ENCODE results near the gene TP53AIP1.
"Not testable (repeated sequence)": the region's sequence is repeated elsewhere in the genome, so short reads cannot be mapped to it uniquely, and the experiment has no call there.

Gene TP53AIP1

DNA sequence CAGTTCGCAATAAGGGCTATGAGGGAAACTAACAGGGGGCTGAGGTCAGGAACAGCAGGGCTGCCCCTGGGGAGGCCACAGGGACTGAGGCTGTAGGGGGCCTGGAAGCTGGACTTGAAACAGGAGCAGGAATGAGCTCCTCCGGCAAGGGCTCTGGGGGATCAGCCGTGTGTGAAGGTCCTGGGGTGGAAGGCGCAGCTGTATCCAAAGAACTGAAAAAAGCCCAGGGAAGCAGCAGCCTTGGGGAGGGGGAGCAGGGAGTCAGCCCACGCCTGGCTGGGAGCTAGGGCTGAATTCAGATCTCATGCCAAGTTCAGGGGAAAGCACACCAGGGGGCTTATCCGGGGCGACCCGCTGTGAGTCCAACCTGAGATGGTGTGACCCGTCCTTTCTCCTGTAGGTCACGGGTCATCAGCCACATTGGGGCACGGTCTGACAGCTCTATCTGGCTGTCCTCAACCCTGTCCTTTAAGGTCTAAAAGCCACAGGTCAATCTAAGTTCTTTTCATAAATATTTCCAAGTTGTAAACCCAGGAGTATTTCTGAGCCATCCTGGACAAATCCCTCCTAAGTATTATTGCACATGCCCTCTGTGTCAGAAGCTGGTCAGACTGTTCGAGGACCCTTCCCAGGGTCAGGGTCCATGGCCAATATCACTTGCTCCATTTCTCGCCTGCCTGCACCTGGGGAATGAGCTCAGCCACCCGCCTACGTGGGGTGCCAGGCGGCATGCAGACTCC is 18.0 kb downstream of the TP53AIP1 start:
- DNase-seq: no peak

DNA sequence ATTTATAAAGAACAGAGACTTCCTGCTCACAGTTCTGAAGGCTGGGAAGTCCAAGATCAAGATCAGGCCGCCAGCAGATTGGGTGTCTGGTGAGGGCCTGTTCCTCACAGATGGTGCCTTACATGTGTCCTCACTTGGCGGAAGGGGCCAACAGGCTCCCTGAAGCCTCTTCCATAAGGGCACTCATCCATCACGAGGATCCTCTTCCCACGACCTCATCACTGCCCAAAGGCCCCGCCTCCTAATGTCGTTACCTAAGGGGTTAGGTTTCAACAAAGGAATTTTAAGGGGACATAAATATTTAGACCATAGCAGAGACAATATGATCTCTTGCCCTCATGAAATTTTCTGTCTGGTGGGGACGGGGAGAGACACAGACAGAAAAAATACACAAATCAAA is 18.6 kb downstream of the TP53AIP1 start:
- no peak for DNase-seq

DNA sequence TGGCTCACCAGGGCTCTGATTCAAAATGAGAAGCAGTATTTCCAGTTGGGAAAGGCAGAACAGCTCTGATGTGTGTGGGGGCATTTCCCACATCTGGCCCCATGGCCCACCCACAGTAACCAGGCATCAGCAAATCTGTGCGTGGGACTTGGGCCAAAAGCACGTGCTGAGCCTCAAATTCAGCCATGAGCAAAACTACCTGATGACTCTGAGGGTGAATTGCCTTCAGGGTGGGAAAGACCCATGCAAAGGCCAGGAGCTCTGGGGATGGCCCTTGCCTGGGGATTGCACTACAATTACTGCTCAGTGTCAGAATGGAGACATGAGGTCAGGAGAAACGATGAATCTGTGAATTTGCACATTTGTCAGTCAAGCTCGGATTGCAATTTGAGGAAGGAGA is 20.9 kb downstream of the TP53AIP1 start:
- no peak for DNase-seq

DNA sequence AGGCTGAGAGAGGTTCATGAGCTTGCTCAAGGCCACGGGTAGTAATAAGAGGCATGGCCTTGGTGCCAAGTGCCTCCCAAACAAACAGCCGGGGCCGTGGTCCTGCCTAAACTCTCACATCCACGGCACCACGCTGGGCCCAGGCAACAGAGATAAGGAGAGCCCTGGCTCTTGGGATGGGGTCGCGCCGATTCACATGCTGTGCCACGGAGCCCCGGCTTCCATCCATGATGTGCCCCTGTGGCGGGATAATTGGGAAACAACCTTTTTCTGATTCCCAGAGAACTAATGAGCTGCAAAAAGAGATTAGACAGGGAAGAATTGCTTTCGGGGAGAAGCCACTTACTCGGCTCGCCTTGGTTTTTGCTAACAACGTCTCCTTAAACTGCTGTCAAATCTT is 22.0 kb downstream of the TP53AIP1 start:
- no peak for DNase-seq

DNA sequence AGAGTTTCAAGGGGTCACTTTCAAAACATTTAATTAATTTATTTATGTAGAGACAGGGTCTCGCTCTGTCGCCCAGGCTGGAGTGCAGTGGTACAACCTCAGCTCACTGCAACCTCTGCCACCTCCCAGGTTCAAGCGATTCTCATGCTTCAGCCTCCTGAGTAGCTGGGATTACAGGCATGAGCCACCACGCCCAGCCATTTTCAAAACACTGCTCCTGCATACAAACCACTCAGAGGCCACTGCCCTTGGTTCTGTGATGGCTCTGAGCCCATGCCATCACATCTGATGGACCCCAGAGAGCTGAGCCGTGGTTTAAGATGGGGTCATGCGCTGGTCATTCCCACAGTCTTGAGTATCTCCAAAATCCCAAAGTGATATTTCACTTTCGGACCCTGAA is 23.0 kb downstream of the TP53AIP1 start:
- DNase-seq: not testable (repeated sequence)

DNA sequence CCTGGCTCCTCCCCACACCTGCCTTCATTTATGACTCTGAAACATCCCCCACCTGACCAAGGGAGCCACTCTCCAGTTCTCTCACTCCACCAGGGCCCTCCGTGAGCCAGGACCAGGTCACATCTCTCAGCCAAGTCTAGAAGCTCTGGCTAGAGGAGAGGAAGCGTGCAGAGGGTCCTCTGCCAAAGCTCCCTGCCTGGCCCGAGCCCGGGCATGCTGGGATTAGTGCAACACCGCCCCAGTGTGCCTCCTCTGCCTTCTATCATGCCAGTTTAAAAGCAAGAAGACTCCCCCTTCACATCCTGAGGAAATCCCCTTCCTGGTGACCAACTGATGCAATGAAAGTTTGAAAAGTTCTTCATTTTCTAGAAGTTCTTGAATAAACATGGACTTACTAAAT is 23.5 kb downstream of the TP53AIP1 start:
- no peak for DNase-seq

DNA sequence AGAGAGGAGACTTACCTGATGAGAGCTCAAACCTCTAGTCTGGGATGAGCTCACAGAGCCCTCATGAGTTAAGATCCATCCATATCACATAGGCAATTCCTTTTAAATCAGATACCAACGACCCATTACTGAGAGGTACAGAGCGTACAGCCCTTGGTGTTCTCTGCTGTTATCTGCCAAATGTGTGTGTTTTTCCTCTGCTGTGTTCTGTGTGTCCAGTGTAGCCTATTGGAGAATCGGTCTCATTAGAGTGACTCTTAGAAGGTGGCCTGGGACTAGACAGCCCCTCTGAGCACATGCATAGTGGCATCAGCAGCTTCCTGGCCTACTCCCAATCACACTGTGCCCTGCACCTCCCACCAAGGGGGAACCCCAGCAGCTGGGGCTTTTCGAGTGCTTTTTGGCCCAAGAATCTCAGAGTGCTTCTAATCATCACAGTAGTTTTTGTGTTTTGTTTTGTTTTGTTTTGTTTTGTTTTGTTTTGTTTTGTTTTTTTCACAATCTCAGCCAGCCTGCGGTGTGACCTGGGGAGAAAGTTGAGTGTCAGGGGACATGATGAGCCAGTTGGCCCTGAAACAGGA is 25.4 kb downstream of the TP53AIP1 start:
- DNase-seq: peak; percentile 1

DNA sequence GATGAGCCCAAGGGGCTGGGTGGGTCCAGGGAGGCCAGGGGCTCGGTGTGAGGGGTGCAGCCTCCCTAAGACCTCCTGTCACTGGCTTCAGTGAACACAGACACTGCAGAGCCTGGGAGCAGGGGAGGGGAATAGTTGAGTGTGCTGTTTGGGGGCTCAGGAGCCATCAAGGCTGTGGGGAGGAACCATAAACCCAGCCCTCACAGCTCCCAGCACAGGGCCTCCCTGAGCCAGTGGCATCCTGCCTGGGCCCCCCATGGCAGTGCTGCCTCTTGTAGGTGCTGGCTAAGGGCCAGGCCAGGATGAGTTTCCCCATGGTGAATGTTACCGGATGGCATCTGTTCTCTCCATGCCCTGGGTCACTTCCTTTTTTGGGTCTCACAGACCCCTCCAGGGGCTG is 26.0 kb downstream of the TP53AIP1 start:
- no peak for DNase-seq

DNA sequence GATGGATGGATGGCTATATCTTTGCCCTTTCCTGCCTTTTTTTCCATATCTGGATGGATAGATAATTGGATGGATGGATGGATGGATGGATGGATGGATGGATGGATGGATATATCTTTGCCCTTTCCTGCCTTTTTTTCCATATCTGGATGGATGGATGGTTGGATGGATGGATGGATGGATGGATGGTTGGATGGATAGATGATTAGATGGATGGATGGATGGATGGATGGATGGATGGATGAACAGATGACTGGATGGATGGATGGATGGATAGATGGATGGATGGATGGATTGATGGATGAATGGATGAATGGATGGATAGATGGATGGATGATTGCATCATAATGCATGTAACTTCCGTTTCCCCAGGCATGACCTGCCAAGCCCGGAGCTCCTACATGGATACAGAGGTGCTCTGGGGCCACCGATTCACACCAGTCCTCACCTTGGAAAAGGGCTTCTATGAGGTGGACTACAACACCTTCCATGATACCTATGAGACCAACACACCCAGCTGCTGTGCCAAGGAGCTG is 26.6 kb downstream of the TP53AIP1 start:
- no peak for DNase-seq

DNA sequence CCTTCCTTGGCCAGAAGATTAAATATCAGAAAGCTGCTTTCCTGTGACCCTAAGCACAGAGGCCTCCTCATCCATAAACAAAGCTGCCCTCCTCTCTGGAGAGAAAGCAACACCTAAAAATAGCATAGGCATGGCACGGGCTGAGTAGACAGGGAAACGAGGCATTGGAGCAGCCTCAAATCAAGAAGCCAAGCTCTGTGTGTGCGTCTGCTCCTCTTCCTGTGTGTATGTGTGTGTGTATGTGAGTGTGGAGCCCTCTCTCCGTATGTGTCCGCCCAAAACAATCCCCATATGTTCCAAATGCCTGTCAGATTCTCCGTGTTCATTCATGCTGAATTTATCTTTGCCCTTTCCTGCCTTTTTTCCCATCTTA is 27.5 kb downstream of the TP53AIP1 start:
- no peak for DNase-seq

DNA sequence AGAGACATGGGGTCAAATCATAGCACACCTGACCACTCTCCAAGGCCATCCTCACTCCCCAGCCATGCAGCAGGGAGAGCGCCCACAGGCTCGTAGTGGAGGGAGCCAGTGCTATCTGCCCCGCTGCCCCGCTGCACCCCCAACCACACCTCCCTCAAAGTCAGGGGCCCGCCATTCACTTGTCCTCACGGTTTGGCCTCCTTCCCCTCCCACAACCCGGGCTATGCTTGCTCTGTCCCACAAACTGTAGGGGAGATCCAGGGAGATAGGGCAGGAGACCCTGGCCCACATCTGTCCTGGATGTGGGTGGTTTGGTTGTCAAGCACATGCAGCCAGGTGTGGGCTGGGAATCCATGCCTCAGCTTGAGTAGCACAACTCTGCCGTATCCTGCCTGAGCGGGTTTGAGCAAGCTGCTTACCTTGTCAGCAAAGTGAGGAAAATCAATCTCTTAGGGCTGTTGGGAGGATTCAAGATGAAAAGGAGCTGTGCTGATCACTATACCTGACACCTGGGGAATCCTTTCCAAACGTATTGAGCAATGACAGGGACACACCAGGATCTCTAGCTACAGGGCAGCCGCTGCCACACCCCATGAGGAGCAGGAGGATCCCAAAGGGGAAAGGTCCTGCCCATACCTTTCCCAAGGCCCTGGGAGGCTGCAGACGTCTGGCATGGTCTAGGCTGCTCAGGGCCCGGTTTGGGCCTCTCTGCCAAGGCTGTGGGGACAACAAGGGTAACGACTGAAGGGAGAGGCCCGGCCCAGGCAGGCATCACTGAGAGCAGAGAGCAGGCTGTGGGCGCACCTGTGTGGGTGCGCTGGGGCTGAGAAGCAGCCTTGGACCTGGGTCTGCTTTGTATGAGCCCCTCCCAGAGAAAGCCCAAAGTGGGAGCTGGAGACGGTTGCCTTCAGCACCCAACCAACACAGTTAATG is 28.2 kb downstream of the TP53AIP1 start:
- DNase-seq: peak; percentile 21

DNA sequence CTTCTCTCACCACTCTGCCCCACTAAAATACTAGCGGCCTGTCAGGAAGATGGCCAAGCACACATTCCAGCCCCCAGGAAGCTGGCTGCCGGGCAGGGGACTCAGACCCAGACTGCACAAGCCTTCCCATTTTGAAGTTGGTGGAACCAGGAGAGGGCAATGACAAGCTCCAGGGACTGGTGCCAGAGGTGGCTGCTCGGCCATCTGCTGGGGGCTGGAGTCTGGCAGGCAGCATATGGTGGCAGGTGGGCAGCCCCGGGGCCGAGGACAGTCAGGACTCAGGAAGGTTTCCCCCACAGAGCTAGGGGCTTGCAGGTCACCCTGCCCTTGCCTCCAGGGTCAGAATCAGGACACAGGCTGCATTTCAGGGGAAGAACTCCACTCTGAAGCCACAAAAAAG is 28.9 kb downstream of the TP53AIP1 start:
- DNase-seq: no peak

DNA sequence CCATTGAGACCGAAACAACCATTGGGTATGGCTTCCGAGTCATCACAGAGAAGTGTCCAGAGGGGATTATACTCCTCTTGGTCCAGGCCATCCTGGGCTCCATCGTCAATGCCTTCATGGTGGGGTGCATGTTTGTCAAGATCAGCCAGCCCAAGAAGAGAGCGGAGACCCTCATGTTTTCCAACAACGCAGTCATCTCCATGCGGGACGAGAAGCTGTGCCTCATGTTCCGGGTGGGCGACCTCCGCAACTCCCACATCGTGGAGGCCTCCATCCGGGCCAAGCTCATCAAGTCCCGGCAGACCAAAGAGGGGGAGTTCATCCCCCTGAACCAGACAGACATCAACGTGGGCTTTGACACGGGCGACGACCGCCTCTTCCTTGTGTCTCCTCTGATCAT is 31.0 kb downstream of the TP53AIP1 start:
- no peak for DNase-seq

DNA sequence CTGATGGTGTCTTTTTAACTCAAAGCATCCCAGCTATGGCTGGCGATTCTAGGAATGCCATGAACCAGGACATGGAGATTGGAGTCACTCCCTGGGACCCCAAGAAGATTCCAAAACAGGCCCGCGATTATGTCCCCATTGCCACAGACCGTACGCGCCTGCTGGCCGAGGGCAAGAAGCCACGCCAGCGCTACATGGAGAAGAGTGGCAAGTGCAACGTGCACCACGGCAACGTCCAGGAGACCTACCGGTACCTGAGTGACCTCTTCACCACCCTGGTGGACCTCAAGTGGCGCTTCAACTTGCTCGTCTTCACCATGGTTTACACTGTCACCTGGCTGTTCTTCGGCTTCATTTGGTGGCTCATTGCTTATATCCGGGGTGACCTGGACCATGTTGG is 31.4 kb downstream of the TP53AIP1 start:
- peak; percentile 22 for DNase-seq

DNA sequence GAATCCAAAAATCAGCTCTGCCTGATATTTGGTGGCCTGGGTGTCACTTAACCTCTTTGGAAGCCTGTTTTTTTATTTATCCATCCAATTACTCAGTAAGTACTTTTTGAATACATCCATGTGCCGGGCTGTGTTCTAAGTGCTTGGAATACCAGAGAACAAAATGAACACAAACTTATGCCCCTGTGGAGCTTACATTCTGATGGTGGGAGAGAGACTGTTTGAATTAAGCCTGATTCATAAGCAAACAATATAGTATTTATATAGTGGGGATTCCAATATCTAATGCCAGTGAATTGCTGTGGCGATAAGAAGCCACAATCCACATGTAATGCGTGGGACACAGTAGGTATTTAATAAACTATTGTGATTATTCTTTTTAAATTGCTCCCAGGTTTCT is 32.1 kb downstream of the TP53AIP1 start:
- no peak for DNase-seq

DNA sequence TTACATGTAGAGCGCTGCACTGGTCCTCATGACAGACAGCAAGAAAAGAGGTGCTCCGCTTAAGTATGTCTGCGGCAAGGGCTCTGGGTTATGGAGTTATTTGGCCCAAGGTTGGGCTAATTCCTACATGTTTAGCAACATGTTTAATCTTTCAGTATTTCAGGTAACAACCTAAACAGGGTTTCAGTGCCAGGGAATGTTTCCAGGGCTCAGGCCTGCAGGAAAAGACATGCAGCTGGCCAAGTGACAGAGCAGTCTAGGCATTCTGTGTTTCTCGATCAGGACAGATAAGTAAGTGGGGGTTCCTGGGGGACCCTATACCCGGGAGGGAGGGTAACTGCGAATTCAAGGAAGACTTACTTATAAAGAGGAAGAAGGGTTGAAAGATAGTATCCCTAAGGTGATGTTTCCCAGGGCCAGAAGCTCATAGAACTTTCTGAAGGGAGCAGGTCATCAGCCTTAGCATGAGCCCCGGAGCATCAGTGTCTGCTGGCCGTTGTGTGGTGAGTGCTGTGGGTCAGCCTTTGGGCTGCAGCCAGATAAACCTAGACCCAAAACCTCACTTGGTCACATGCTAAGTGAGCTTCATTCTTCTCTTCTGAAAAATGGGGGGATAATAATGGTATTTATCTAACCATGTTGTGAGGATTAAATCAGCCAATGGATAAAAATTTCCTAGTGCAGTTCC is 33.1 kb downstream of the TP53AIP1 start:
- DNase-seq: no peak

DNA sequence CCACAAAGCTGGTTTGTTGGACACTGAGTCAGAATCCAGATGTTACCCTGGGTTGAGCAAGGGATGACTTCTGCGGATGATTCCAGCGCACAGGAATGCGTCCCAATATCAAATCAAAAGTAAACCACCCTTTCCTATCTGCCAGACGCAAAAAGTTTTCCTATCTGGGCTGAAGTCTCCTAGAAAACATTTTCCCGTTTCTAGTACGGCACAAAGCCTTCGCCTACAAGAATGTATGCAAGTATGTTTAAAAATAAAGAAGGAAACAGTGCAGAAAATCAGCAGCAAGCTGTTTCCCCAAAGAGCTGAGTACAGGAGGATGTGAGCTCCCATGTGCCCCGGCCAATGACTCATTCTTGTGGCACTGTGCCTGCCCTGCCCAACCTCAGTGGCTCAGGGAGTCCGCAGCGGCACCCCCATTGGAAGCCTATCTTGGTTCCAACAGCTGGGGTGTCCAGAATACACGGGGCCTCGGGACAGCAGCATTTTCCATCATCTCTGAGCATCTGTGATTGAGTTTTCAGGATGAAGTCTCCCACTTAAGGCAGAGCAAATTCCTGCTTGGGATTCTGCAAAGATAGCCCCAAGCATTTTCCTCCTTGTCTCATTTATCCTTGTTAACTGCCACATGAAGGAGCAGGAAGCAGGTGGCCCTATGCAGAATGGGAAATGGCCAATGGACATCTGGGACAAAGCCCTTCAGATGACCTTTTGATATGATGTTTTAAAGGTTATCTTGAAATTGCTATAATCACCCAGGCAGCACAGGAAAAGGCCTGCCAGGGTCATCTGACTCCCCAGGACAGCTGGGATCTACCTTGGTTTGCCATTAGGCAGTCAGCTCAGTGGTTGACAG is 34.1 kb downstream of the TP53AIP1 start:
- DNase-seq: no peak

DNA sequence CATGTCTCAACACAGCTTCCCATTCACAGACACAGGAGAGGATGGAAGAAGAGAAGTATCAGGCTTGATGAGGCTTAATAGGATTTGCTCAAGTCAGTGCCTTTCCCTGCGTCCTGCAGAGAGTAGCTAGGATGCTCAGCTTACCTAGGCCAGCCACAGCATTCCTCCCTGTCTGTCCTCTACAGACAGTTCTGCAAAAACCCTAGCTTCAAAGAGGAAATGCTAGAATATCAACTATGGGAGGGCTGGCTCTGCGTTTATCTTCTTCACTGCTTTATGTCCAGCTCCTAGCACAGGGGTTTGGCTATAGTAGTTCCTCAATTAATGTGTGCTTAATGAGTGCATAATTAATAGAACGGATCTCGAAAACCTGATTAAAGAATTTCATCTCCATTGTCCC is 35.1 kb downstream of the TP53AIP1 start:
- no peak for DNase-seq

DNA sequence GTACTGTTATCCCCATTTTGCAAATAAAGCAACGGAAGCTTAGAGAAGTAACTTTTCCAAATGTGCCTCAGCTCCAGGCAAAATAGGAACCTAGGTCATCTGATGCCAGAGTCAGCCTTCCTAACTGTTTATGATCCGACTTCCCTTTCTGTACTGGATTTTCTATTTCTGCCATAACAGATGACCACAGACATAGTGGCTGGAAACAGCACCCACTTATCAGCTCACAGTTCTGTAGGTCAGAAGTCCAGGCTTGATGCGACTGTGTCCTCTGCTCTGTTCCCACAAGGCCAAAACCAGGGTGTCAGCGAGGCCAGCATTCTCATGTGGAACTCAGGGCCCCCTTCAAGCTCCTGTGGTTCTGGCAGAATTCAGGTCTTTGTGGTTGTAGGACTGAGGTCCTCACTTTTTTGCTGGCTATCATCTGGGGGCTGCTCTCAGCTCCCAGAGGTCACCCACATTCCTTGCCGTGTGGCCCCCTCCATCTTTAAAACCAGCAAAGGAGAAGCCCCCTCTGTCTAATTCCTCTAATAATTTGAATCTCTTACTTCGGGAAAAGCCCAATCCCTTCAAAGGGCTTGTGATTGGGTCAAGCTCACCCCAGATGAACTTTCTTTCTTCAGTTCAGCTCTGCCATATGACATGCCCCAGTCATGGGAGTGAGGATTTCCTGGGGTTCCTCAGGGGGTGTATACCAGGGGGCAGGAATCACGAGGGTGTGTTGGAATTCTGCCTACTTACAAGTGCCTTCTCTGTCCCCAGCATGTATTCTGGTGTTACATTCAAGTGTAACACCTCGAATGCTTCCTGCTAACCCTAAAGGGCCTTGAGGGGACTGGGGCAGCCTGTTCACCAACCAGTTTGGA is 36.3 kb downstream of the TP53AIP1 start:
- DNase-seq: no peak

DNA sequence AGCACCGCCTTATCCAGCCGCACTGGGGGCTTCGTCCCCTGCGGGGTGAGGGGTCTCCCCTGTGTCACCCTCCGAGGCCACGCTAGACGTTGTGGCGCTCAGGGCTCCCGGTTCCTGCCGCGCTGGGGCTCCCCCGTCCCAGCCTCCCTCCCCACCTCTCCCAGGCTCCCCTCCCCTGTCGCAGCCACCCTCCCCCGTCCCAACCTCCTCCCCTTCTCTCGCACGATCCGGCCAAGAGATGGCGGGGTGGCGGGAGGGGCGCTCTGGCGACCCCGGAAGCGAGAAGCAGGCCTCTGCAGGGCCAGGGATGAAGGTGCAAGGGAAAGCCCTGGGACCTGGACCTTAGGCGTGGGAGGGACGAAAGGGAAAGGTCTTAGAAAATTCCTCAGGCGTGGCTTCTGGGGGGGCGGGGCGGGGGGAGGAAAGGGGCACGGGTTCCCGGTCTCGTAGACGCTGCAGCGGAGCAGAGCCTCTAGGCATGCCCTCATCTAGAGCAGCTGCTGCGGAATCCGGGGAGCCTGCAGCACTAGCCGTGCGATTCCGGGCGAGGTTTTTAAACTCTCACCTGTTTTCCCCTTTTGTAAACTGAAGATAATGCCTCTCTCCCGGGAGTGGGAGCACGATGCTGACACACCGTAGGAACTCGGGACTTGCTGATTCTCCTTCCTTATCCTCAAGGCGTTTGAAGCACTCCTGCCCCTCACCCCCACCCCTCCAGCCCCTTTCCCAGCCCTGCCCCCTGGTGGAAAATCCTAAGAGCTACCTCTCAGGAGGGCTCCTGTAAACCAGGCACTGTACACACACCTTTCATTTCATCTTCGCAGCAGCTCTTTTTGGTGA is 37.1 kb downstream of the TP53AIP1 start:
- DNase-seq: peak; percentile 69
